IMR-90 (cell line): Measurements from ENCODE around the gene KMT5C. TPM values are rescaled to one million over a fixed set of nuclear protein-coding genes. Genes with fewer than 3 reads are reported as not detected.

ENCODE experiments used
- ATAC-seq: fragments of 200-7000 bp; cut with Tn5 transposase; 2 replicates; pipeline ENCODE4 v1.9.1; 2020; ENCODE audit warnings: low read depth, mild to moderate bottlenecking, moderate library complexity
- BruUV-seq: library from RNA; stranded (reverse); fragments of 400-500 nt; replicated peaks from 2 replicates; lab custom pipeline; 2021; lab: Mats Ljungman, UMichigan
- CTCF ChIA-PET: fragments of 300-600 bp; formaldehyde crosslinking; extraction: SDS; loops from one replicate; lab custom pipeline; 2021; ENCODE audit warnings: antibody characterized with exemption; lab: Yijun Ruan, JAX
- POLR2A ChIA-PET: fragments of 300-600 bp; sonication (Branson Sonifier 250); formaldehyde crosslinking; loops from one replicate; lab custom pipeline; 2022; ENCODE audit warnings: antibody characterized with exemption; ENCODE audit not compliant: unreplicated experiment; lab: Charles Lee
- DNase-seq: peaks from one replicate; pipeline ENCODE4 v3.0.0; 2013
- H2AFZ ChIP-seq: replicated peaks from 2 replicates; pipeline ENCODE3; 2013; ENCODE audit warnings: low read length, mild to moderate bottlenecking; ENCODE audit not compliant: poor library complexity
- H2AK5ac ChIP-seq: 2 replicates; pipeline ENCODE4 v1.6.1; 2013; ENCODE audit warnings: low read depth, low read length, inconsistent platforms
- H2AK9ac ChIP-seq: replicated peaks from 2 replicates; pipeline ENCODE3; 2013; ENCODE audit warnings: mild to moderate bottlenecking, low read depth, low read length, moderate library complexity; ENCODE audit not compliant: poor library complexity
- H2BK120ac ChIP-seq: 2 replicates; pipeline ENCODE4 v1.6.1; 2013; ENCODE audit warnings: low read depth, low read length, inconsistent platforms
- H2BK15ac ChIP-seq: 3 replicates; pipeline ENCODE4 v1.6.1; 2013; ENCODE audit warnings: low read depth, low read length, inconsistent platforms
- H2BK20ac ChIP-seq: 2 replicates; pipeline ENCODE4 v1.6.1; 2013; ENCODE audit warnings: low read depth, mild to moderate bottlenecking, inconsistent platforms, low read length, moderate library complexity
- H2BK5ac ChIP-seq: 2 replicates; pipeline ENCODE4 v1.6.1; 2013; ENCODE audit warnings: mild to moderate bottlenecking, low read depth, low read length, inconsistent platforms; ENCODE audit not compliant: poor library complexity, severe bottlenecking
- H3K14ac ChIP-seq: replicated peaks from 2 replicates; pipeline ENCODE4 v1.6.1; 2013; ENCODE audit warnings: low read depth, low read length, inconsistent platforms
- H3K18ac ChIP-seq: 2 replicates; pipeline ENCODE4 v1.6.1; 2013; ENCODE audit warnings: low read depth, low read length, control low read depth
- H3K23ac ChIP-seq: 2 replicates; pipeline ENCODE4 v1.6.1; 2013; ENCODE audit warnings: low read depth, low read length, inconsistent platforms
- H3K27ac ChIP-seq: 2 replicates; pipeline ENCODE4 v1.5.1; 2013; ENCODE audit warnings: mild to moderate bottlenecking, control low read depth, low read length; ENCODE audit not compliant: insufficient read depth
- H3K27me3 ChIP-seq: 2 replicates; pipeline ENCODE4 v1.6.1; 2013; ENCODE audit warnings: low read length; ENCODE audit not compliant: control insufficient read depth, insufficient read depth
- H3K36me3 ChIP-seq: 2 replicates; pipeline ENCODE4 v1.6.1; 2013; ENCODE audit warnings: low read length, mixed read lengths; ENCODE audit not compliant: control insufficient read depth, insufficient read depth
- H3K4ac ChIP-seq: 2 replicates; pipeline ENCODE4 v1.6.1; 2013; ENCODE audit warnings: low read depth, low read length, inconsistent platforms
- H3K4me1 ChIP-seq: 2 replicates; pipeline ENCODE4 v1.6.1; 2013; ENCODE audit warnings: low read length, mixed read lengths; ENCODE audit not compliant: control insufficient read depth, insufficient read depth
- H3K4me2 ChIP-seq: 2 replicates; pipeline ENCODE4 v1.6.1; 2013; ENCODE audit warnings: low read depth, mild to moderate bottlenecking, control low read depth, low read length, moderate library complexity
- H3K4me3 ChIP-seq: 2 replicates; pipeline ENCODE4 v1.5.1; 2013; ENCODE audit warnings: low read depth, mild to moderate bottlenecking, control low read depth, low read length, moderate library complexity; ENCODE audit not compliant: insufficient read depth
- H3K56ac ChIP-seq: 2 replicates; pipeline ENCODE4 v1.6.1; 2013; ENCODE audit warnings: low read length, inconsistent platforms; ENCODE audit not compliant: insufficient read depth; ENCODE audit errors: extremely low read depth
- H3K79me1 ChIP-seq, 2 experiments: 2 replicates each; pipeline ENCODE4 v1.6.1; 2013; ENCODE audit warnings: low read length in 2 of 2, inconsistent platforms in 1 of 2, low read depth in 1 of 2
- H3K9ac ChIP-seq: 2 replicates; pipeline ENCODE4 v1.6.1; 2013; ENCODE audit warnings: low read depth, low read length, control low read depth
- H3K9me1 ChIP-seq: 2 replicates; pipeline ENCODE4 v1.6.1; 2013; ENCODE audit warnings: low read length, inconsistent platforms; ENCODE audit not compliant: insufficient read depth
- H3K9me3 ChIP-seq: 2 replicates; pipeline ENCODE4 v1.6.1; 2013; ENCODE audit warnings: low read length; ENCODE audit not compliant: control insufficient read depth, insufficient read depth
- H4K20me1 ChIP-seq: 2 replicates; pipeline ENCODE4 v1.6.1; 2013; ENCODE audit warnings: low read length, inconsistent platforms; ENCODE audit not compliant: insufficient read depth
- H4K5ac ChIP-seq: 2 replicates; pipeline ENCODE4 v1.6.1; 2013; ENCODE audit warnings: mild to moderate bottlenecking, low read depth, low read length, control low read depth
- H4K8ac ChIP-seq, 2 experiments: 2 replicates each; pipeline ENCODE4 v1.6.1; 2013; ENCODE audit warnings: low read depth in 2 of 2, low read length in 2 of 2, control low read depth in 1 of 2, inconsistent platforms in 1 of 2
- H4K91ac ChIP-seq: 2 replicates; pipeline ENCODE4 v1.6.1; 2013; ENCODE audit warnings: low read depth, low read length, inconsistent platforms; ENCODE audit not compliant: insufficient read depth
- BHLHE40 ChIP-seq: fragments of 150-350 bp; IDR thresholded peaks from 2 replicates; pipeline ENCODE4 v1.6.1; 2016; ENCODE audit warnings: mild to moderate bottlenecking, low read depth, low read length
- CEBPB ChIP-seq: IDR thresholded peaks from 2 replicates; pipeline ENCODE4 v1.6.1; 2012; ENCODE audit warnings: low read depth, low read length, improper control_type of control experiment
- CHD1 ChIP-seq: IDR thresholded peaks from 2 replicates; pipeline ENCODE4 v1.6.1; 2012; ENCODE audit warnings: low read depth, low read length, improper control_type of control experiment
- CTCF ChIP-seq: conservative IDR thresholded peaks from 2 replicates; pipeline ENCODE4 v1.5.1; 2012; ENCODE audit warnings: mild to moderate bottlenecking, low read depth, low read length, improper control_type of control experiment
- ELK1 ChIP-seq: fragments of 150-350 bp; IDR thresholded peaks from 2 replicates; pipeline ENCODE4 v1.6.1; 2016; ENCODE audit warnings: low read depth, mild to moderate bottlenecking, low read length, moderate library complexity, borderline replicate concordance
- FOS ChIP-seq: fragments of 150-350 bp; IDR thresholded peaks from 2 replicates; pipeline ENCODE4 v1.6.1; 2016; ENCODE audit warnings: low read depth, low read length
- MAFK ChIP-seq: IDR thresholded peaks from 2 replicates; pipeline ENCODE4 v1.6.1; 2012; ENCODE audit warnings: low read depth, low read length, improper control_type of control experiment
- MAZ ChIP-seq: IDR thresholded peaks from 2 replicates; pipeline ENCODE4 v1.6.1; 2012; ENCODE audit warnings: low read depth, mild to moderate bottlenecking, low read length, improper control_type of control experiment, moderate library complexity, borderline replicate concordance
- MXI1 ChIP-seq: IDR thresholded peaks from 2 replicates; pipeline ENCODE4 v1.6.1; 2012; ENCODE audit warnings: low read depth, mild to moderate bottlenecking, low read length, moderate library complexity, borderline replicate concordance
- NFE2L2 ChIP-seq: fragments of 150-350 bp; IDR thresholded peaks from 2 replicates; pipeline ENCODE4 v1.6.1; 2016; ENCODE audit warnings: low read depth, mild to moderate bottlenecking, low read length
- POLR2A ChIP-seq: IDR thresholded peaks from 2 replicates; pipeline ENCODE4 v1.6.1; 2012; ENCODE audit warnings: mild to moderate bottlenecking, low read depth, low read length
- RAD21 ChIP-seq: IDR thresholded peaks from 2 replicates; pipeline ENCODE4 v1.6.1; 2012; ENCODE audit warnings: low read length, improper control_type of control experiment
- RCOR1 ChIP-seq: IDR thresholded peaks from 2 replicates; pipeline ENCODE4 v1.6.1; 2012; ENCODE audit warnings: mild to moderate bottlenecking, low read length, improper control_type of control experiment; ENCODE audit not compliant: insufficient replicate concordance
- RFX5 ChIP-seq: IDR thresholded peaks from 2 replicates; pipeline ENCODE4 v1.8.0; 2012; ENCODE audit warnings: low read depth, mild to moderate bottlenecking, low read length, moderate library complexity
- SMC3 ChIP-seq: fragments of 150-350 bp; IDR thresholded peaks from 2 replicates; pipeline ENCODE4 v1.6.1; 2016; ENCODE audit warnings: low read depth, mild to moderate bottlenecking, antibody characterized with exemption, low read length, moderate library complexity
- USF2 ChIP-seq: fragments of 150-350 bp; IDR thresholded peaks from 2 replicates; pipeline ENCODE4 v1.6.1; 2017; ENCODE audit warnings: mild to moderate bottlenecking, antibody characterized with exemption, low read length, low read depth
- WGBS, 2 experiments: methylation state at CpG; one replicate each; pipeline versions ENCODE4 v1.1.5 to v1.1.7; 2013; ENCODE audit warnings: missing lambda C conversion rate in 2 of 2; ENCODE audit not compliant: insufficient read length in 1 of 2; ENCODE audit errors: extremely low coverage in 2 of 2; 5-methylcytosine and 5-hydroxymethylcytosine counted together
- dilution Hi-C: fragments of 300-500 bp; cut with HindIII; formaldehyde crosslinking; loops from one replicate; pipeline ENCODE4 v1.14.3; 2018; ENCODE audit warnings: low sequenced_read_pairs; ENCODE audit not compliant: unreplicated experiment
- in situ Hi-C: fragments of 300-500 bp; cut with MboI; formaldehyde crosslinking; loops from 3 replicates; pipeline ENCODE4 v1.14.3; 2019; ENCODE audit warnings: low sequenced_read_pairs, inconsistent platforms, mixed read lengths
- intact Hi-C: fragments of 100-400 bp; cut with micrococcal nuclease; formaldehyde crosslinking; loops from 2 replicates; pipeline ENCODE4 v1.10.0; 2022
- polyA plus RNA-seq, 3 experiments: library from polyadenylated mRNA; depleted of rRNA; stranded (reverse); fragments of >200 nt; gene quantifications; 2 replicates each; pipeline ENCODE4 v1.2.3, GENCODE V29; 2012; ENCODE audit warnings: low replicate concordance in 1 of 3
- total RNA-seq: library from RNA; depleted of rRNA; stranded (reverse); fragments of >200 nt; gene quantifications from 2 replicates; pipeline ENCODE4 v1.2.3, GENCODE V29; 2012

KMT5C gene
- total and polyA plus RNA-seq, 2 of the 4 experiments (the other 2 are of a cell fraction), result 1.8 to 5.9 TPM

GRCh38 chr19:55347442-55348009 is 7.8 kb downstream of the KMT5C start:
- dilution Hi-C loops, result no loop called here
- Histone ChIP-seq H2BK20ac (no peak overlapping the region), H3K4ac (no peak overlapping the region), H3K4me1 (peaks cover 3% of the 10 kb centered on the region; the same call in 1 of the 2 replicates), H3K23ac (no peak overlapping the region), H4K5ac (no peak overlapping the region), H4K91ac (no peak overlapping the region), H4K8ac (no peak overlapping the region), H3K27me3 (peaks cover 11% of the 10 kb centered on the region), H3K9me3 (no peaks in the 10 kb centered on the region), H3K9me1 (no peaks in the 10 kb centered on the region), H3K4me2 (no peak overlapping the region), H2AFZ (no peak overlapping the region), H2AK5ac (no peak overlapping the region), H2BK15ac (no peak overlapping the region), H3K14ac (no peak overlapping the region), H2BK5ac (no peak overlapping the region), H3K27ac (no peak overlapping the region), H2BK120ac (no peak overlapping the region), H3K79me1 (no peaks in the 10 kb centered on the region), H2AK9ac (no peak overlapping the region), H3K56ac (no peak overlapping the region), H3K18ac (no peak overlapping the region), H3K4me3 (no peak overlapping the region), H3K9ac (no peak overlapping the region), H3K36me3 (peaks cover 16% of the 10 kb centered on the region; the same call in 1 of the 2 replicates), H4K20me1 (no peaks in the 10 kb centered on the region; the same call in 1 of the 2 replicates)
- CTCF ChIA-PET, result interaction anchor here (0.5 kb wide), 1 partner anchor 9 kb away, joined by 5 read pairs; no protein-coding TSS in a partner anchor
- intact Hi-C loops, result no loop called here
- DNase-seq (no peak), ATAC-seq (no peak)
- POLR2A ChIA-PET, result no interaction called here
- BruUV-seq, result no TSS peak
- TF ChIP-seq CTCF, result no peak
- TF ChIP-seq CEBPB, result no peak
- no peak for TF ChIP-seq CHD1
- TF ChIP-seq NFE2L2, result no peak
- TF ChIP-seq ELK1, result no peak
- no peak for TF ChIP-seq RCOR1
- no peak for TF ChIP-seq USF2
- TF ChIP-seq MAFK, result no peak
- TF ChIP-seq RAD21, result no peak
- TF ChIP-seq BHLHE40, result no peak
- no peak for TF ChIP-seq RFX5
- no peak for TF ChIP-seq POLR2A
- TF ChIP-seq FOS, result no peak
- no peak for TF ChIP-seq MAZ
- no peak for TF ChIP-seq MXI1
- TF ChIP-seq SMC3, result no peak
- WGBS, 2 experiments, result 100% methylated on average over 2 of the region's 10 CpGs; no CpG with 5 or more reads in 1 of the 2 experiments
- in situ Hi-C loops, result no loop called here
